Stimulated activated CD4-positive, alpha-beta T cell treated with anti-CD3 and anti-CD28 coated beads, TNF-alpha, amount 100 ng/mL, for 48 hours (primary cell): ENCODE results near the gene ESD.
"Not testable (repeated sequence)": the region's sequence is repeated elsewhere in the genome, so short reads cannot be mapped to it uniquely, and the experiment has no call there.

Source experiments
- DNase-seq, 3 donors: peaks; one replicate each; pipeline ENCODE4 v3.0.0-alpha.2; 2020; ENCODE audit warnings: low read depth in 3 of 3

Gene ESD

DNA sequence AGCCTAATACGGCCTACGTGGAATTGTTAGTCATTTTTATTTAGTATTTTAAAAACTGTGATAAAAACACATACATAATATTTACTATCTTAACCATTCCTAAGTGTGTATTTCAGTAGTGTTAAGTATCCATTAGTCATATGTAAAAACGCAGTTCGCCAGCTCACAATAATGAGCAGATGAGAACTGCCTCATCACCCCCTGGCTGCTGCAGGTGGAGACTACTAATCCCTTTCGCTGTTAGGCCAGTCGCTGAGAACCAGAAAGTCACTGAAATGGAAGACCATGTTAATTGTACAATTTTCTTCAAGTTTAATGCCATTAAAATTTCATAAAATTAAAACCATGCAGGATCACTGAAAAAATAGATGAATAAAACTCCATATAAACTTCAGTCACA lies 1.6 kb downstream of the ESD start:
- no peak for DNase-seq

DNA sequence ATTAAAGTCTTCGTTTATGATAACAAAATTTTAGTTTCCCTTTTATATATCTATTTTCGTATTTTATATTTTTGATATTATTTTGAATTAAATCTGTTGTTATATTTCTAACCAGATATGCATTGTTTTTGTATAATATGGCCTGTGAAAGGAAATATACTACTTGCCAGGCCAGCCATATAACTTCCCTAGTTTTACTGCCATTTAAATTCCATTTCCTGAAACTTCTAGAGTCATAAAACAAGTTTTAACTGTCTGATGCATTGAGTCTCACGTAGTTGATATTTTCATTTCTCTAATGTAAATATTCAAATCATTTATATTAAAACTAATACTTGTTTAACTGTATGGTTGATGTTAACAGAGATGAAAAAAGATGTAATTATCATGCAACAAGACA lies 13.5 kb downstream of the ESD start:
- DNase-seq = no peak

DNA sequence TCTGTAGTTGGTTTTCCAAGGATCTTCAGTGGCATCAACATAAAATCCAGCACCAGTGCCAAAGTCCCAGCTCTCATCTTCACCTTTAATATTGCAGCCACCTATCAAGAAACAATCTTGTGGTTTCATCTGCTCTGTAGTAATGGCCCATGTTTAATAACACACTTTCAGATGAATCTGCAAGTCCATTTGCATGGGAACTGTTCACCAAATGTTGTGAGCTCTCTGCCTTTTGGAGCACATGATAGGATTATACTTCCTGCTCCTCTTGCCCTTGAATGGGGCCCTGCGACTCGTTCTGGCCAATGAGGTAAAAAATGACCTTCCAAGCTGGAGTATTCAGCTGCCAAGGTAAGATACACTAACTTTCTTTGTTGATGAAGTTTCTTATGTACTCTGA lies 14.3 kb downstream of the ESD start:
- no peak for DNase-seq

DNA sequence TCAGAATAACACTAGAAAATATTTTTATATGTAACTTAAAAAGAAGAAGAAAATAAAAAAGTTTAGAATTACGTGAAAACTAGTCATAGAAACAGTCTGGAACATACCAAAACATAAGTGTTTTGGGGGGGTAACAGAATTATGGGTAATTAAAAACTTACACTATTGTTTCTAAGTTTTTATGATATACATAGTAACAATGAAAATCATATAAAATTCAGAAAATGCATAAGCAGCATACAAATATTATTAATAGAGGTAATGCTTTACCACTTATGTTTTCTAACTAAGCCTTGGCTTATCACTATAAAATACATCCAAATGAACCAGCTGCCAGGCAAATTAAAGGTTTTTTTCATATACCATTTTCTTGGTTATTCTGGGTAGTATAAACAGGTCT lies 14.9 kb downstream of the ESD start:
- no peak for DNase-seq

DNA sequence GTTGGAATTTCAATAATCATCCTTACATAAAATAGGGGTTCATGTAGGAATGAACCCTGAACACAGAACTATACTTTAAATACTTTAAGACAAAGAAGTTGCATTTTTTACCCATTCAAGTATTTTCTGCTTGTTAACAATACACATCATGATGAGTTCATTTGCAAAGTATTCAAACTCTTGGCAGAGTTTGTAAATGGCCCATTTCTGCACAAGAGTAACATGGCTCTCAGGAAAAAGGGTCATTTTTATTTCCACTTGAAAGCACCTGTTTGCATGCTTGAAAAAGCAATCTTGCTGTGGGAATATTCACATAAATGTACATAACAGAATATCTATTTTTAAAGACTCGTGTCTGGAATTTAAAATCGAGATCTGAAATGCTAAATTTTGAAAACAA lies 18.1 kb downstream of the ESD start:
- DNase-seq = no peak

DNA sequence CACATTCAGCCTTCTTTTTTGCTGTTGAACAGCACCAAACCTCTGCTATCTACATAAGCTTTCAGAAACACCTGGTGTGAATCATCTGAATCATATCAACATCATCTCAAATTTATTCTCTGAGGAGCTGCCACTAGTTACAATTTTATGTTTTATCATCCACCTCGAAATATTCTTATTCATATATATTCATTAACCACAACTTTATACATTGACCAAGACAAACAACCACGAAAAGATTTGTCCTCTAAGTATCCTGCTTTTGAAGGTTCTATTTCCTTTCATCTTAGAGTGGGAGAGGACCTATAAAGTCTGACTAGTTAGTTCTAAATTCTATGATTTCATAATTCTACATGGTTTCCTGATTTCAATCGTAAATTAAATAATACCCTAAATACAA lies 18.9 kb downstream of the ESD start:
- DNase-seq = no peak

DNA sequence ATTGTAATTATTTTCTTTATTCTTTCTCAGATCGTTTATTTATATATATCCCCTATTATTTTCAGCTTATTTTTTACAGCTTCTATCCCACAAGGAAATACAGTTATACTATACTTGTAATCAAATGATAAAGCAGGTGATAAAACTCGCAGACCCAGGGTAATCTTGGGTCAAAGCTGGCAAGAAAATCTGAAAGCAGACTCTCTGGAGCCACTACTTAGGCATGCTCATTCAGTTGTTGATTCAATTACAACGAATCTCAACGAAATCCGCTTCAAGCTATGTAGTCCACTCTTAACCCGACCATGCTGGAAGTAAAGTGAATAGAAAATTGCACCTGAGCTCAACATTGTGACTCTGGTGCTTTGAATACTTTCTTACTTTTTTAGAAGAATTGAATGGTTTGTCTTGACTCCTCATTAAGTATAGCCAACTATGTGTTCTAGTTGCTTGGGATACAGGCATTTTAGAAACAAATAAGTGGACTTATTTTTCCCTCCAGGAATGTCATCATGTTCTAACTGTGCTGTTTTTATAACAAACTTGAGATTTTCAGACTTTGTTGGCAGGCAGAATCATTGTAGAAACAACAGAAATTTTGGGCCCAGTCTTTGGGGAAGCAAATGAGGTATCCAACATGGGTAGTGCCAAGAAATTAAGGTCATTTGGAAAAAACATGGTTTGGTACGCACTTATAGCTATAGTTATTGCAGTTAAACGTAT lies 21.4 kb downstream of the ESD start:
- no peak for DNase-seq

DNA sequence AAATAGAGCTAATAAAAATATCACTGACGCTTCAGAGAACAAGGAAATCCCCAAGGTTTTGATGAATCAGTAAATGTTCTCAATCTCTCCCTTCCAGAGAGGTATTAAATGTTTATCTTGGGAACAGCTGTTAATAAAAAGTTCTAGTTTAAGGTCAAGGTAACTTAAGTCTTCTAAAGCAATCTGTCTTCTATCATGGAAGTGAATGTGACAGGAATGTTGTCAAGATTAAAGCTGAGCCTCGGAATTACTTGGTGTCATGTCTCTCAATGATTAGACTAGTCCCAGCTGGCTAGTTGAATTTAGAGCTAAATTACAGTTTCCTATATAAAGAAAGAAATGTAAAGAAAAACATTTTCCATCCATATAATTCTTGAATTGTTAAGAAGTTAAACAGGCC lies 23.4 kb downstream of the ESD start:
- no peak for DNase-seq

DNA sequence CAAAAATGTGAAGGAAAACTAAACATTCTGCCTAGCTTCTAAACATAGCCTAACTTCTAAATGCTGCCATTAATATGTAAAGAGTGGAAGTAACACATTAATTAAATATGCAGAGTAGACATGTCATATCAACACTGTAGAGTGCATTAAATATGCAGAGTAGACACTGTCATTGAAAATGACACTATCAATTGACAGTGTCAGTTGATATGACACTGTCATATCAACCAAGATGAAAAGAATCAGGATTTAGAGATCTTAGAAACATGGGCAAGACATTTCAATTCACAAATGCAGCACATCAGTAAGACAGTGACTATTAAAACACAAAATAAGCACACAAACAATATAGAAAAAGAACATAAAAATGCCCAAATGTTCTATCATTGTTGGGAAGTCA lies 25.3 kb downstream of the ESD start:
- no peak for DNase-seq

DNA sequence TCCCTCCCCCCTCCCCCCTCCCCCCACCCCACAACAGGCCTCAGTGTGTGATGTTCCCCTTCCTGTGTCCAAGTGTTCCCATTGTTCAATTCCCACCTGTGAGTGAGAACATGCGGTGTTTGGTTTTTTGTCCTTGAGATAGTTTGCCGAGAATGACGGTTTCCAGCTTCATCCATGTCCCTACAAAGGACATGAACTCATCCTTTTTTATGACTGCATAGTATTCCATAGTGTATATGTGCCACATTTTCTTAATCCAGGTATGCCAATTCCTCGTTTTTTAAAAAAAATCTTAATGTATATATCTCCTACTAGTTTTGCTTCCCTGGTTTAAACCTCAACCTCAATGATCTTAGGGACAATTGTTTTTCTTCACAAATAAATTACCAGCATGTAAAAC lies 27.0 kb downstream of the ESD start:
- DNase-seq = not testable (repeated sequence)

DNA sequence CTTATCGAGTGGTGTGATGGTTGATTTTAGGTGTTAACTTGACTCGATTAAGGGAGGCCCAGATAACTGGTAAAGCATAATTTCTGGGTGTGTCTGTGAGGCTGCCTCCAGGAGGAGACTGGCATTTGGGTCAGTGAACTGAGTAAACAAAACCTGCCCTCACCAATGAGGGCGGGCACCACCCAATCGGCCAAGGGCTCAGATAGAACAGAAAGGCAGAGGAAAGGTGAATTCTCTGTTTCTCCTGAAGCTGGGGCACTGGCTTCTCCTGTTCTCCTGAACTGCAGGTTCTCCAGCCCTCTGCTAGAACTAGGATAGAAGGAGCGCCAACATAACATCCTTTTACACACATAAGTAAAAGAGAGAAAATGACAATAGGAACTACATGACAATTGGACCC lies 35.1 kb downstream of the ESD start:
- no peak for DNase-seq

DNA sequence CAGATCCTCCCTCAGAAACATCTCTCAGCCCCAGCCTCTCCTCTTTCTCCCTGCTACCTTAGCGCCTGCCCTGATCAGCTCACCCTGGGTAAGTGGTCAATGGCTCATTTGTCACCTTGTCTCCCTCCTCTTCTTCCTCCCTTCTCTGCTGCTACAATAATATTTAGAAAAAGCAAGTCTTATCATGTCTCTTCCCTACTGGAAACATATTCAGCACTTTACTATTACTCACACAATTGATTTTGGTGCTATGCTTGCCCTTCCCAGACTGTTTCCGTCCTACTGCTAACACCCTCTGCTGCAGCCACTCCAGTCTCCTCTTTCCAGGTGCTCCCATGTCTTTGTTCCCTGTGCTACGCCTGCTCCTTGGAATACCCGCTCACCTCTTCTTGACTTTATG lies 35.8 kb downstream of the ESD start:
- no peak for DNase-seq

DNA sequence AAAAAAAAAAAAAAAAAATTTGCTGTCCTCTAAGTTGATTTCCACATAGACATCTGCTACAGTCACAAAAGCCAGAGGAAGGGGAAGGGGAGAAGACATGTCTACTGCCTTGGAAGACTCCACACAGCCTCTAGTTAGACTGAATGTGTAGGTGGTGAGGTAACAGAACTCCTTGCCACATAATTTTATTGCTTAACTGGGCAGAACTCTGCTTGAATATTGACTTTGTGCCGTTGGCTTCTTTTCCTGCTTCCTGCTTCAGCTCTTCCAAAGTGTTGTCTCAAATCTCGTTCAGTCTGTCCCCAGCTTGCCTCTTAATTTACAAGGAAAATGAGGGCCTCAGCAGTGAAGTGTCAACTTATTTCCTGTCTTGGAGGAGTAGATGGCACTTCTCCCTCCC lies 37.1 kb downstream of the ESD start:
- no peak for DNase-seq

DNA sequence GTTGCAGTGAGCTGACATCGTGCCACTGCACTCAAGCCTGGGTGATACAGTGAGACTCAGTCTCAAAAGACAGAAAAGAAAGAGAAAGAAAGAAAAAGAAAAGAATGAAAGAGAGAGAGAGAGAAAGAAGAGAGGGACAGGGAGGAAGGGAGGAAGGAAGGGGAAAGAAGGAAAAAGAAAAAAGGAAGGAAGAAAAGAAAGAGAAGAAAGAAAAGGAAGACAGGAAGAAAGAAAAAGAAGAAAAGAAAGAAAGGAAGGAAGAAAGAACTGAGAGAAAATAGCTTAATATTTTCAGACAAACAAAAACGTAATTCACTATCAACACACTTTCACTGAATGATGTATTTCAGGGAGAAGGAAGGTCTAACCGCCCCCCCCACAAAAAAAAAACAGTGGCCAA lies 39.3 kb downstream of the ESD start:
- DNase-seq = no peak

DNA sequence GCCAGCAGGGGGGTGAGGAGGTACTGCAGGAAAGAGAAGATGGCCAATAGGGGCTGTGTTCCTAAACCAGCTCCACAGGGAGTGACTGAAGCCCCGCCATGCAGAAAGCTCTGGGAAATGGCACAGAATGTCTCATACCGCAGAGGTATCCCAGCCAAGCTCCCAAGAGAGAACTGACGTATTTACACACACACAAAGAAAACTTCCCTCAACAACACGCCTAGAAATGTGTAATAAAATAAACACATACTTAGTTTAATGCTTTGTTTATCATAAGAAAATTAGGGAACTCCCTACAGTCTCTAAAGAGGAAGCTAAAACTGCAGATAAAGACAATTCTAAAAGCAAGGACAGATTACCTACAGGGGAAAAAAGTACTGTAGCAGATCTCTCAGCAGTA lies 40.0 kb downstream of the ESD start:
- no peak for DNase-seq

DNA sequence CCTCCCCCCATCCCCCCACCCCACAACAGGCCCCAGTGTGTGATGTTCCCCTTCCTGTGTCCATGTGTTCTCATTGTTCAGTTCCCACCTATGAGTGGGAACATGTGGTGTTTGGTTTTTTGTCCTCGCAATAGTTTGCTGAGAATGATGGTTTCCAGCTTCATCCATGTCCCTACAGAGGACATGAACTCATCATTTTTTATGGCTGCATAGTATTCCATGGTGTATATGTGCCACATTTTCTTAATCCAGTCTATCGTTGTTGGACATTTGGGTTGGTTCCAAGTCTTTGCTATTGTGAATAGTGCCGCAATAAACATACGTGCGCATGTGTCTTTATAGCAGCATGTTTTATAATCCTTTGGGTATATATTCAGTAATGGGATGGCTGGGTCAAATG lies 41.5 kb downstream of the ESD start:
- DNase-seq = not testable (repeated sequence)

DNA sequence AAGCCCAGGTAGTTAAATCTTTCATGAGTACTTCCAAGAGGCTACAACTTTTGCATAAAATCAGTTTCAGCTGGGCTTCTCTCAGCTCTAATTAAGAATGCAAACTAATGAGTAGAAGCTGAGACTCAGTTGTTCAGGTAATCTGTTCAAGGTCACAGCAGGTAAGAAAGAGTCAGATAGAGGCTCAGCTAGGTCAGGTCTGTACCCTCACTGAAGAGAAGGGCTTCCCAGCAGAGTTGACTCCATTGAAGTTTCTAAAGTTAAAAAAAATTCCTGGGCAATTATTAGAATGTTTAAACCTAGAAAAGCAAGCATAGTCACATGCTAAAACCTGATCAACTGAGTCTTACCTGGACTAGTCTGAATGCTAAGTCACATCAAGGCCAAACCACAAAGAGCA lies 42.1 kb downstream of the ESD start:
- DNase-seq = no peak

DNA sequence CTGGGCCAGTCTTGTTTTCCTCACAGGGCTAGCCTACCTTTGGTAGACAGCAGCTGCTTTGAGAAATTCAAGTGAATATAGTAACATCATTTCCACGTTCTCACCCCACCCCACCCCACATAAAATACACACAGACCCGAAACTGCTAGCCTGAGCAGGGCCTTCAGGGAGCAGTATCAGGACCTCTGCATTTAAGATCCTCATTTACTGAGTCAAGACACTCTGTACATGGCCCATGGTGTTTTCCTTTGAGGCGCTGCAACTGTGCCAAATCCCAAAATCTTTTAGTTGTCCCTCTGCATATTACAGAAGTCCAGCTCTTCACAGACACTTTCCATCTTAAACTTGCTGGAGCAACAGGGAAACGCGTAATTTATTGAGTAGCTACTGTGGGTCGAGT lies 43.0 kb downstream of the ESD start:
- no peak for DNase-seq

DNA sequence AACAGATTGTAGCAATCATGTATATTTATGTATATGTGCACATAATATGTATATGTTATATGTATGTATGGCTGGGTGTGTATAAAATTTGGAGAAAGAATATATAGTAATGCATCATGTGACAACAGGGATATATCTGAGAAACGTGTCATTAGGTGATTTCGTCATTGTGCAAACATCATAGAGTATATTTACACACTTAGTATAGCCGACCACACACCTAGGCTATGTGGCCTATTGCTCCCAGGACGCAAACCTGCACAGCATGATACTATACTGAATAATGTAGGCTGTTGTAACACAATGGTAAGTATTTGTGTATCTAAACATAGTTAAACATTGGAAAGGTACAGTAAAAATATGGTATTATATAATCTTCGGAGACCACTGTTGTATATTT lies 43.8 kb downstream of the ESD start:
- DNase-seq = no peak

DNA sequence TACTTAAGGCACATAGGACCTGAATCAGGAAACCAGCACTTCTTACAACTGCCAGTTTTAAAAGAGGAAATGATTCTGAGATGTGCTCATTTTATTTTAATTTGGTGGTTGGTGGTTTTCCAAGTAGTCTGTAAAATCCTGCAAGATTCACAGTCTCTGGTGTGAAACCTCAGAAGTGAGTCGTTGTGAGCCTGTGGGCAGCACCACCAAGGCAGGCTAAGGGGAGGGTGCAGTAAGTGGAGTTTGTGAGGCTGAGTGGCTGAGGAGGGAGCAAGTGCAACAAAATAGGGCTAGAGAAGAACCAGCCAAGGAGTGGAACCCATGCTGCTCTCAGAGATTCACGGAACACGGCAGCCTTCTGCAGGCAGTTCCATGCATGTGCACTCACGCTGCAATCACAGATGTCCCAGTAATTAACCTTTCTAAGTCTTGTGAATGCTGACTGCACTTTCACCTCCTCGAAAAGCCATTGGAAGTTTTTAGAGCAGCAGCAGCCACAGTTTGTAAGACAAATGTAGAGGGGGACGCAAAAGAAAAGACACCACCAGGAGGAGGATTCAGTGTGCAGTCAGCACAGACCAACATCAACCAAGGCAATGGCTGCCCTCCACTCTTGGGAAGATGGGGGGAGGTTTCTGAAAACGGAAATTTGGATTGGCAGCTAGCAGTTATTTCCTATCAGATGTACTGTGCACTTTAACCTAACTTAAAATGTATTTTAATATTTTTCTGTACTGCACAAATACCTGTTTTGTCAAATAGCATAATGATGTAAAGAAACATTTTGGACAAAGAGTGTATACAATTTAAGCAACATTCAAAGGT lies 44.9 kb downstream of the ESD start:
- peak; percentile 20 to 34 (median 27) for DNase-seq

DNA sequence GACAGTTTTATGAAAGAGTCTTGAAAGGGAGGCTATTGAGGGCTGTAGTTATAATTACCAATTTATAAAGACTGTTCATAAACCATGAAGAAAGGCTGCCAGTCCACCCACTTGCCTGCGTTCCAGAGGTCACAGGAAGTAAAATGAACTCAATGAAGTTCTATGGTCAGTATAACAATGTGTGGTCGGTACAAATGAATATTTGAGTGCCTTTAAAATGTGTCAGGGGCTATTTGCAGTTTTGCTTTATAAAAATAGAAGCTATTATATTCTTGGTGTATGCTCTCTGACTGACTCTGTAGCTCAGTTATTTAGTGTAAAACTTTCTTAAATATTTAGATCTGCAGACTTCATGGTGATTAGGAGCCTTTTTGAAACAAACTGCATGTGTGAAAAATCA lies 47.0 kb downstream of the ESD start:
- no peak for DNase-seq

DNA sequence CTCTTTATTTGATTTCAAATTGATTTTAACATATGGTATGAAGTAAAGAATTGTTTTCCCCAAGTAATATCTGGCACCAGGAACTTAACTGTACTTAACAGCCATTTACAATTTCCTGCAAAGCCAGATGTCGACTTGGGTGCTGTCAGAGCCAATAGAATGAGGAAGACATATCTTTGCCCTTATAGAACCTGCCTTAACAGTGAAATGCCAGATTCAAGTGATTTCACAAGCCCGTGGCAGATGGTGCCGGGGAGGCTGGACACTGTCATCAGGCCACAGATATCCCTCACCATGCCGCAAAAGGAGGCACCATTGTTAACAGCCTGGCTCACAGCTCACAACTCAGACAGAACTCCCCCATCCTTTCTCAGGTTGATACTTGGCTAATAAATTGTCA lies 48.7 kb downstream of the ESD start:
- DNase-seq = no peak

DNA sequence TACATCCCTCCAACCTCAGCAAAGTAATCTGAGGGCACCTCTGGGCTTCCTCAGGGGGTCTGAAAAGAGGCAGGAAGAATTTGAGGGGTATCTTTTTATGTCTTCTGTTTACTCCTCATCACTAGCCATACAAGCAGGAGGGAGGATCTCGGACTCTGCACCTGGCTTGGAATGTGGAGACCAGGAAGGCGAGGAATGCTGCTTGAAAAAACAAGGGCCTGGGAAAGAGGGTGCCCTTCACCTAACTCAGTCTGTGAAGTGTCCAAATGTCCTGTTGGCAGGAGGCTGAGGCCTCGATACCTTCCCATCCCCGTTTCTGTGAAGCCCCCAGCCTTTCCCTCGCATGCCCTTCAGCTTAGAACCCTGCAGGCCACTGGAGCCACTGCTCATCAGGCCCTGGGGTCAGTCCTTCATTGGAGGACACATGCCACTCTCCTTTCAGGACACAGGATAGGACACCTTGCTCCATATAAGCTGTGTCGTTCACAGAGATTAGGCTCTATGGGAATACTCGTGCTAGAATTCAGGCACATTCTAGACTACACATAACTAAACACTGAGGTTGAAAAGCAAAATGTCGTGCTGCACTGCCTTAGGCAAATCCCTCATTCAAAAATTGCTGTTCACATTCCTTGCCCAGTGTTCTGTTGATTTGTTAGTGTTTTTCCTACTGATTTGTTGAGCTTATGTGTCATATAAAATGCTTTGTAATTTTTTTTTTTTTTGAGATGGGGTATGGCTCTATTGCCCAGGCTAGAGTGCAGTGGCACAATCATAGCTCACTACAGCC lies 49.7 kb downstream of the ESD start:
- no peak for DNase-seq
